Esophagus muscularis mucosa (tissue), 4 donors: ENCODE measurements around the gene ZNF521.

Source experiments
- CTCF ChIP-seq, 3 experiments: fragments of 200-600 bp in 2 of 3; fragments of 450-650 bp in 1 of 3; sonication (generic) in 2 of 3; IDR thresholded peaks; one replicate each; pipeline ENCODE4 v1.5.1; 2017 to 2019; ENCODE audit warnings: antibody characterized with exemption in 3 of 3, mild to moderate bottlenecking in 2 of 3, moderate library complexity in 1 of 3
- EP300 ChIP-seq: sonication (generic); formaldehyde crosslinking; IDR thresholded peaks from one replicate; pipeline ENCODE4 v1.6.1; 2017; ENCODE audit warnings: antibody characterized with exemption
- POLR2A ChIP-seq: fragments of 450-650 bp; IDR thresholded peaks from one replicate; pipeline ENCODE4 v1.6.1; 2017; ENCODE audit warnings: antibody characterized with exemption, moderate library complexity, mild to moderate bottlenecking, low read depth
- POLR2AphosphoS5 ChIP-seq, 2 donors: sonication (generic); formaldehyde crosslinking; IDR thresholded peaks; one replicate each; pipeline ENCODE4 v1.6.1; 2017; ENCODE audit warnings: antibody characterized with exemption in 2 of 2

DNA sequence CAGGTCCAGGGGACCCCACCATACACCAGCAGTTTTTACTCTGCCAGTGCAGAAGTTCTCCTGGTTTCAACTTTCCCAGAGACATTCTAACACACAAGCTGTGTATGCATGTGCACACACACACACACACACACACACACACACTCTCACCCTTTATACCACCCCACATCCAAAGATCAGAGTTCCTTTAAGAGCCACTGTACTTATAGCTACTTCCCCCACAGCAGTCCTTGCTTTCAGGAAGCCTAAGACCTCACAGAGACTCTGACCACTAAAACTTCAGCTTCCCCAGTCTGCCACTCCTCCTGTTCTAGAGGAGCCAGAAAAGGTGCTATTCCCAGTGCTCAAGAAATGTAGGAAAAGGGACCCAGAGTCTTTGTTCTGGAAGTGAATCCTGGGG, 107.8 kb downstream of the ZNF521 start:
- TF ChIP-seq CTCF (IDR thresholded peaks at IDR 0.05): no peak
- no peak for TF ChIP-seq POLR2AphosphoS5 (IDR thresholded peaks at IDR 0.05)
- TF ChIP-seq POLR2A: no peak
- no peak for TF ChIP-seq EP300
